K562 (cell line): ENCODE measurements around the gene CCDC9. TPM values are rescaled to one million over a fixed set of nuclear protein-coding genes. Genes with fewer than 3 reads are reported as not detected.

Experiments used
- ARID2 ChIP-seq: fragments of 450-650 bp; IDR thresholded peaks from 2 replicates; pipeline ENCODE4 v1.6.1; 2017; ENCODE audit warnings: antibody characterized with exemption, mild to moderate bottlenecking
- BCL6 ChIP-seq: fragments of 250-450 bp; sonication (Bioruptor Pico); IDR thresholded peaks from 2 replicates; pipeline ENCODE4 v1.4.0; 2020
- CBFA2T2 ChIP-seq: fragments of 450-650 bp; conservative IDR thresholded peaks from 2 replicates; pipeline ENCODE4 v1.6.1; 2017; ENCODE audit warnings: mild to moderate bottlenecking
- GATA2 ChIP-seq: sonication (generic); formaldehyde crosslinking; IDR thresholded peaks from 2 replicates; pipeline ENCODE4 v1.4.0; 2020; ENCODE audit warnings: mild to moderate bottlenecking, missing genetic modification reagents
- HMGN3 ChIP-seq: IDR thresholded peaks from 2 replicates; pipeline ENCODE4 v1.6.1; 2011; ENCODE audit warnings: borderline replicate concordance, low read depth, mild to moderate bottlenecking, mixed read lengths, low read length; ENCODE audit not compliant: insufficient read length; ENCODE audit errors: extremely low read depth
- KDM4B ChIP-seq, 2 experiments: fragments of 450-650 bp in 1 of 2; sonication (generic) in 1 of 2; IDR thresholded peaks; 2 replicates each; pipeline ENCODE4 v1.6.1; 2016 to 2017; ENCODE audit warnings: borderline replicate concordance in 2 of 2, antibody characterized with exemption in 1 of 2, low read depth in 1 of 2, mild to moderate bottlenecking in 1 of 2
- KLF10 ChIP-seq: fragments of 250-450 bp; sonication (Bioruptor Pico); IDR thresholded peaks from 2 replicates; pipeline ENCODE4 v1.6.1; 2021; ENCODE audit warnings: matching md5 sums
- KLF13 ChIP-seq: fragments of 450-650 bp; IDR thresholded peaks from 2 replicates; pipeline ENCODE4 v1.6.1; 2016; ENCODE audit warnings: missing genetic modification characterization, low read depth, mild to moderate bottlenecking, missing compliant biosample characterization, moderate library complexity, borderline replicate concordance
- LCOR ChIP-seq: sonication (generic); formaldehyde crosslinking; IDR thresholded peaks from 2 replicates; pipeline ENCODE4 v1.8.0; 2022; ENCODE audit warnings: mild to moderate bottlenecking, missing genetic modification reagents
- LEF1 ChIP-seq: fragments of 450-650 bp; IDR thresholded peaks from 2 replicates; pipeline ENCODE4 v1.6.1; 2016; ENCODE audit warnings: mild to moderate bottlenecking
- MIER1 ChIP-seq: fragments of 450-650 bp; IDR thresholded peaks from 2 replicates; pipeline ENCODE4 v1.6.1; 2016; ENCODE audit warnings: antibody characterized with exemption, mild to moderate bottlenecking, low read depth
- NFRKB ChIP-seq: fragments of 450-650 bp; IDR thresholded peaks from 2 replicates; pipeline ENCODE4 v1.6.1; 2016; ENCODE audit warnings: low read depth
- OTX1 ChIP-seq: fragments of 450-650 bp; formaldehyde crosslinking; IDR thresholded peaks from 2 replicates; pipeline ENCODE4 v1.4.0; 2022; ENCODE audit warnings: mild to moderate bottlenecking
- PHF20 ChIP-seq: fragments of 450-650 bp; IDR thresholded peaks from 2 replicates; pipeline ENCODE4 v1.6.1; 2018; ENCODE audit not compliant: partially characterized antibody
- RFX1 ChIP-seq: fragments of 450-650 bp; IDR thresholded peaks from 2 replicates; pipeline ENCODE4 v1.6.1; 2016; ENCODE audit warnings: mild to moderate bottlenecking, moderate library complexity
- SMAD3 ChIP-seq: fragments of 450-650 bp; formaldehyde crosslinking; conservative IDR thresholded peaks from 2 replicates; pipeline ENCODE4 v1.4.0; 2020; ENCODE audit warnings: mild to moderate bottlenecking
- SMC3 ChIP-seq: conservative IDR thresholded peaks from 2 replicates; pipeline ENCODE4 v1.6.1; 2011; ENCODE audit warnings: low read depth, low read length, improper control_type of control experiment; ENCODE audit not compliant: insufficient read depth
- TEAD1 ChIP-seq, 2 experiments: fragments of 450-650 bp in 1 of 2; sonication (generic) in 1 of 2; formaldehyde crosslinking; IDR thresholded peaks; 2 replicates each; pipeline versions ENCODE4 v1.4.0 to v1.8.0; 2020 to 2022; ENCODE audit warnings: mild to moderate bottlenecking in 2 of 2, missing genetic modification reagents in 1 of 2
- ZKSCAN1 ChIP-seq: fragments of 150-350 bp; IDR thresholded peaks from 2 replicates; pipeline ENCODE4 v1.6.1; 2016; ENCODE audit warnings: low read depth, low read length
- ZNF696 ChIP-seq: fragments of 250-450 bp; sonication (Bioruptor Pico); conservative IDR thresholded peaks from 2 replicates; pipeline ENCODE4 v1.4.0; 2020; ENCODE audit warnings: mild to moderate bottlenecking, moderate library complexity
- ZSCAN32 ChIP-seq: fragments of 450-650 bp; formaldehyde crosslinking; IDR thresholded peaks from 2 replicates; pipeline ENCODE4 v1.4.0; 2020; ENCODE audit warnings: mild to moderate bottlenecking, moderate library complexity
- polyA plus RNA-seq, 8 experiments: library from polyadenylated mRNA; depleted of rRNA in 4 of 8; stranded (reverse) in 5 of 8; unstranded in 3 of 8; fragments of >200 nt; fragmentation: Nextera tagmentation in 2 of 8; fragmentation: Illumina TruSeq in 1 of 8; extraction: Ambion mirVana in 2 of 8; extraction: Trizol in 1 of 8; gene quantifications; 2 replicates each; pipeline versions ENCODE4 v1.2.1 to v1.2.3, GENCODE V29; 2011 to 2014; ENCODE audit warnings: inconsistent platforms in 1 of 8, missing spikeins in 1 of 8
- total RNA-seq, 7 experiments: library from RNA; depleted of rRNA in 6 of 7; stranded (reverse); fragments of >200 nt in 6 of 7; fragmentation: Illumina TruSeq in 2 of 7; extraction: Trizol in 2 of 7; gene quantifications; 2 replicates each; pipeline versions ENCODE4 v1.2.1 to v1.2.3, GENCODE V29; 2011 to 2021; ENCODE audit warnings: low replicate concordance in 1 of 7
- TF ChIP-seq, protein P1 (sequence below): fragments of 450-650 bp; IDR thresholded peaks from 2 replicates; pipeline ENCODE4 v1.6.1; 2016; ENCODE audit warnings: missing biosample characterization, missing genetic modification characterization
- TF ChIP-seq, protein P2 (sequence below): fragments of 450-650 bp; formaldehyde crosslinking; conservative IDR thresholded peaks from 2 replicates; pipeline ENCODE4 v1.4.0; 2022; ENCODE audit warnings: mild to moderate bottlenecking, missing genetic modification characterization
- TF ChIP-seq, protein P3 (sequence below): sonication (generic); formaldehyde crosslinking; IDR thresholded peaks from 2 replicates; pipeline ENCODE4 v1.8.1; 2023; ENCODE audit warnings: missing genetic modification reagents, mild to moderate bottlenecking, borderline replicate concordance

The CCDC9 gene
- total and polyA plus RNA-seq, 9 of the 15 experiments (the other 6 are each of a cell fraction or from before 2014, with no cell fraction given), result 0.23 to 38.6 (median 8.4) TPM

DNA sequence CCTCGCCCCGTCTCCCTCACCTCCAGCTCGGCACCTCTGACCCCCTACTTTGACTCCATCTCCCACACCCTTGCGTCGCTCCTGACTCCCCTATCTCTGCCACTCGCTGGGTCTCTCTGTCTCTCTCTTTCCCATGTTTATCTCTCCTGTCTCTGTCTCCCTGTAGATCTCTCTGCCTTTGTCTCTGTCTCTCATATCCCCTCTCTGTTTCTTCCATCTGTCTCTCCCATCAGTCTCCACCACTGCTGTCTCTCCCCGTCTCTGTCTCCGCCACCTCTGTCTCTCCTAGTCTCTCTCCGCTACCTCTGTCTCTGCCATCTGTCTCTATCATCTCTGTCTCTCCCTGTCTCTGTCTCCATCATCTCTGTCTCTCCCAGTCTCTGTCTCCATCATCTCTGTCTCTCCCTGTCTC lies 13.0 kb upstream of the CCDC9 start (continued):
- TF ChIP-seq ZNF696 (CRISPR knock-in tag), result 0 out of 2 replicates have a peak, but pooled peaks have one; percentile 35
- TF ChIP-seq ZSCAN32 (CRISPR knock-in tag), result 0 out of 2 replicates have a peak, but pooled peaks have one; percentile 44
- TF ChIP-seq, protein P1, sequence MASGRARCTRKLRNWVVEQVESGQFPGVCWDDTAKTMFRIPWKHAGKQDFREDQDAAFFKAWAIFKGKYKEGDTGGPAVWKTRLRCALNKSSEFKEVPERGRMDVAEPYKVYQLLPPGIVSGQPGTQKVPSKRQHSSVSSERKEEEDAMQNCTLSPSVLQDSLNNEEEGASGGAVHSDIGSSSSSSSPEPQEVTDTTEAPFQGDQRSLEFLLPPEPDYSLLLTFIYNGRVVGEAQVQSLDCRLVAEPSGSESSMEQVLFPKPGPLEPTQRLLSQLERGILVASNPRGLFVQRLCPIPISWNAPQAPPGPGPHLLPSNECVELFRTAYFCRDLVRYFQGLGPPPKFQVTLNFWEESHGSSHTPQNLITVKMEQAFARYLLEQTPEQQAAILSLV (tag), result 0 out of 2 replicates have a peak, but pooled peaks have one; percentile 35
- no peak for TF ChIP-seq MIER1
- TF ChIP-seq, protein P2, sequence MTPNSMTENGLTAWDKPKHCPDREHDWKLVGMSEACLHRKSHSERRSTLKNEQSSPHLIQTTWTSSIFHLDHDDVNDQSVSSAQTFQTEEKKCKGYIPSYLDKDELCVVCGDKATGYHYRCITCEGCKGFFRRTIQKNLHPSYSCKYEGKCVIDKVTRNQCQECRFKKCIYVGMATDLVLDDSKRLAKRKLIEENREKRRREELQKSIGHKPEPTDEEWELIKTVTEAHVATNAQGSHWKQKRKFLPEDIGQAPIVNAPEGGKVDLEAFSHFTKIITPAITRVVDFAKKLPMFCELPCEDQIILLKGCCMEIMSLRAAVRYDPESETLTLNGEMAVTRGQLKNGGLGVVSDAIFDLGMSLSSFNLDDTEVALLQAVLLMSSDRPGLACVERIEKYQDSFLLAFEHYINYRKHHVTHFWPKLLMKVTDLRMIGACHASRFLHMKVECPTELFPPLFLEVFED (CRISPR knock-in tag), result peak; percentile 99
- TF ChIP-seq LCOR (CRISPR knock-in tag), result no peak
- TF ChIP-seq BCL6 (CRISPR knock-in tag), result no peak
- TF ChIP-seq GATA2 (CRISPR knock-in tag), result no peak; the same call in 1 of the 2 replicates
- TF ChIP-seq SMC3, result no peak
- TF ChIP-seq SMAD3 (CRISPR knock-in tag), result peak; percentile 60; the same call in 1 of the 2 replicates
- TF ChIP-seq NFRKB, result no peak
- TF ChIP-seq KLF10 (CRISPR knock-in tag), result no peak
- no peak for TF ChIP-seq KLF13 (tag)
- TF ChIP-seq LEF1, result peak; percentile 8; the same call in 1 of the 2 replicates
- TF ChIP-seq HMGN3, result no peak
- TF ChIP-seq, protein P3, sequence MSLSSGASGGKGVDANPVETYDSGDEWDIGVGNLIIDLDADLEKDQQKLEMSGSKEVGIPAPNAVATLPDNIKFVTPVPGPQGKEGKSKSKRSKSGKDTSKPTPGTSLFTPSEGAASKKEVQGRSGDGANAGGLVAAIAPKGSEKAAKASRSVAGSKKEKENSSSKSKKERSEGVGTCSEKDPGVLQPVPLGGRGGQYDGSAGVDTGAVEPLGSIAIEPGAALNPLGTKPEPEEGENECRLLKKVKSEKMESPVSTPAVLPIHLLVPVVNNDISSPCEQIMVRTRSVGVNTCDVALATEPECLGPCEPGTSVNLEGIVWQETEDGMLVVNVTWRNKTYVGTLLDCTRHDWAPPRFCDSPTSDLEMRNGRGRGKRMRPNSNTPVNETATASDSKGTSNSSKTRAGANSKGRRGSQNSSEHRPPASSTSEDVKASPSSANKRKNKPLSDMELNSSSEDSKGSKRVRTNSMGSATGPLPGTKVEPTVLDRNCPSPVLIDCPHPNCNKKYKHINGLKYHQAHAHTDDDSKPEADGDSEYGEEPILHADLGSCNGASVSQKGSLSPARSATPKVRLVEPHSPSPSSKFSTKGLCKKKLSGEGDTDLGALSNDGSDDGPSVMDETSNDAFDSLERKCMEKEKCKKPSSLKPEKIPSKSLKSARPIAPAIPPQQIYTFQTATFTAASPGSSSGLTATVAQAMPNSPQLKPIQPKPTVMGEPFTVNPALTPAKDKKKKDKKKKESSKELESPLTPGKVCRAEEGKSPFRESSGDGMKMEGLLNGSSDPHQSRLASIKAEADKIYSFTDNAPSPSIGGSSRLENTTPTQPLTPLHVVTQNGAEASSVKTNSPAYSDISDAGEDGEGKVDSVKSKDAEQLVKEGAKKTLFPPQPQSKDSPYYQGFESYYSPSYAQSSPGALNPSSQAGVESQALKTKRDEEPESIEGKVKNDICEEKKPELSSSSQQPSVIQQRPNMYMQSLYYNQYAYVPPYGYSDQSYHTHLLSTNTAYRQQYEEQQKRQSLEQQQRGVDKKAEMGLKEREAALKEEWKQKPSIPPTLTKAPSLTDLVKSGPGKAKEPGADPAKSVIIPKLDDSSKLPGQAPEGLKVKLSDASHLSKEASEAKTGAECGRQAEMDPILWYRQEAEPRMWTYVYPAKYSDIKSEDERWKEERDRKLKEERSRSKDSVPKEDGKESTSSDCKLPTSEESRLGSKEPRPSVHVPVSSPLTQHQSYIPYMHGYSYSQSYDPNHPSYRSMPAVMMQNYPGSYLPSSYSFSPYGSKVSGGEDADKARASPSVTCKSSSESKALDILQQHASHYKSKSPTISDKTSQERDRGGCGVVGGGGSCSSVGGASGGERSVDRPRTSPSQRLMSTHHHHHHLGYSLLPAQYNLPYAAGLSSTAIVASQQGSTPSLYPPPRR (CRISPR knock-in tag), result no peak
- 0 out of 2 replicates have a peak, but pooled peaks have one; percentile 6 for TF ChIP-seq CBFA2T2
- peak; percentile 98 for TF ChIP-seq OTX1 (CRISPR knock-in tag)
- peak in 1 of 2 experiments; percentile 34; a peak in 1 of 4 replicates for TF ChIP-seq TEAD1 (CRISPR knock-in tag; IDR thresholded peaks at IDR 0.05)
- TF ChIP-seq KDM4B (IDR thresholded peaks at IDR 0.05; ENCODE audit: borderline replicate concordance in 2 of 2, low read depth in 1 of 2), result no peak
- TF ChIP-seq ZKSCAN1, result no peak
- TF ChIP-seq RFX1, result no peak
- TF ChIP-seq ARID2, result 0 out of 2 replicates have a peak, but pooled peaks have one; percentile 38
- TF ChIP-seq PHF20, result peak; percentile 58
